HG03442 (cell line): ENCODE measurements around the gene NPPB.

ENCODE experiments used
- ATAC-seq: cut with Tn5 transposase; IDR thresholded peaks from one replicate; pipeline ENCODE4 v1.9.1; 2021; ENCODE audit warnings: mild to moderate bottlenecking, moderate library complexity; ENCODE audit not compliant: unreplicated experiment

NPPB gene

DNA sequence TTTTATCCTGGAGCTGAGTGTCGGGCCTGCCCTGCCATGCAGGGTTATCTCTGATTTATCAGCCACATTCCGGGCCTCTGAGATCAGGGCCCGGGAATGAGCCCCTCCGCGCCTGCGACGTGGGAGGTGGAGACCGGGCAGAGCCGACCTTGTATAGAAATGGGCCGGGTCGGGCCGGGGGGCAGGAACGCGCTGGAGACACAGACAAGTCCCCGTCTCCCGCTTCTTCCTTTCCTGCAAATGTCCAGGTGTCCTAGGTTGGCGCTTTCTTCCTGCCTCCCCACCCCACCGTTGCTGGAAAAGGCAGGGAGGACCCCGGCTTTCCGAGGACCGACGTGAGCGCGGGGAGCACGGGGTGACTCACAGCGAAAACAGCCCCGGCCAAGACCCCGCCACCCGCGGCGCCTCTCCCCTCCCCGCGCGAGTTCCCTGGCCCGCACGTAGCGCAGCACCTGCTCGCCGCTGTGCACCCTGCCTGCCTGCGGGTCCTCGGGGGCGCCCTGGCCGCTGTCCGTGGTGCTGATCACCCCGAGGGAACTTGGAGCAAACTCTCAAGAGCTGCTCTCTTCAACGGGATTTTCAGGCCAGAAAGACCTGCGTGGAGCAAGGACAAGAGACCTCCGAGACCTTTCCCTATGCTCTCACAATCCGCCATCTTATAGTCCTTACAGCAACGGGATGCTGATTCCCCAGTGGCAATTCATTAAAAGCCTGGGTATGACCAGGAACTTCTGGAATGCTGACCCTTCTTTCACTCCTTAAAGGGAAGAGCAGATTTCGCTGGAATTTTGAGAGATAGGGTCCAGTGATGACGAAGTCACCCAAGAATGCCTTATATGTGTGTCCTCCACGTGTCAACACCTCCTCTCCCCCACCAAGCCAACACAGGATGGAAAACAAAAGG, 475 bp upstream of the NPPB start:
- ATAC-seq, result no peak

DNA sequence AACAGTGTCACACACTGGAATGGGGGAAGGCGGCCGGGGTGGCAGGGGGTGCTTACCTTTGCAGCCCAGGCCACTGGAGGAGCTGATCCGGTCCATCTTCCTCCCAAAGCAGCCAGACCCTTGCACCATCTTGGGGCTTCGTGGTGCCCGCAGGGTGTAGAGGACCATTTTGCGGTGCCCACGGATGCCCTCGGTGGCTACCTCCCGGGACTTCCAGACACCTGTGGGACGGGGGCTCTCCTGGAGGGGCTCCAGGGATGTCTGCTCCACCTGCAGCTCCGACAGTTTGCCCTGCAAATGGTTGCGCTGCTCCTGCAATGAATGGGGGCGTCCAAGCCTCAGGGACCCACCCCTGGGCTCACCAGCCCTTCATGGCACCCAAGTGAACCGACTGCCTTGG, 587 bp downstream of the NPPB start:
- no peak for ATAC-seq

DNA sequence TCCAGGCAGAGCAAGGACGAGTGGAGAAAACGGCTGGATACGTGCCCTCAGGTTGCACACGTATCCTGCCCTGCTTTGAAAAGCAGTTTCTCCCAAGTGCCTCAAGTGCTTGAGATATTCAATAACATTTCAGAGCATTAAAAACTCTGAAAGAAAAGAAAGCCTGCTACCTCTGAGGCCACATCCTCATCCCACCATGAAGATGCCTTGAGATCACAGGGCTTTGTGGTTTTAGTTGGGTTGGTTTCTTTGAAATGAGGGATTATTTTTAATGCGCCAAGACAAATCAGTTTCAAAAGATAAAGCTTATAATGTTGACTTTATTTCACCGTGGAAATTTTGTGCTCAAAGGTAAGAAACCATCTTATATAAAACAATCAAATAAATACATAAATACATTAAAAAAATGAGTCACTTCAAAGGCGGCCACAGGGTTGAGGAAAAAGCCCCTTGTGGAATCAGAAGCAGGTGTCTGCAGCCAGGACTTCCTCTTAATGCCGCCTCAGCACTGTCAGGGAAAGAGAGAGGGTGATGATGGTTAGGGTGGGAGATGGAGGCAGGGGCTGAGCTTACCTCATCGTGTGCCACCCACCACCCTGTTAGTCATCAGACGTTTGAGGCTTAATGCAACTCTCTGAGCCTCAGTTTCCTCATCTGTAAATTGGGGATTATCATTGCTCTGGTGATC, 1.4 kb downstream of the NPPB start:
- no peak for ATAC-seq

DNA sequence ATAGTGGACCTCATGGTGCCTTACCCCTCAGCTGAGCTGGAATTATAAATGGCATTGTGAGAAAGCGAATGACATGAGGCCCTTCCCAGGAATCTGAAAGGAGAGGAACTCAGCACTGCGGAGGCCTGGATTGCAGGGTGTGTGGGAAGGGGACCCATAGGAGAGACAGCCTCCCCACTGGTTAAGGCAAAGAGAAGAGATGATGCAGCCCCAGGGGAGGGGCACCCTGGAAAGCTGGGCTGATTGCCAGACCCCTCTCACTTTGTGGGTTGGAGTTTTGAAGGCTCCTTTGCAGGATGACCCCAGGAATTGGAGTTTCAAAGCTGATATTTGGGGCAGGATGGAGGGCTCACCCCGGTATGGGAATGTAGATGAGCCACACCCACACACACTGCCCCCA, 2.0 kb downstream of the NPPB start:
- ATAC-seq, result no peak

DNA sequence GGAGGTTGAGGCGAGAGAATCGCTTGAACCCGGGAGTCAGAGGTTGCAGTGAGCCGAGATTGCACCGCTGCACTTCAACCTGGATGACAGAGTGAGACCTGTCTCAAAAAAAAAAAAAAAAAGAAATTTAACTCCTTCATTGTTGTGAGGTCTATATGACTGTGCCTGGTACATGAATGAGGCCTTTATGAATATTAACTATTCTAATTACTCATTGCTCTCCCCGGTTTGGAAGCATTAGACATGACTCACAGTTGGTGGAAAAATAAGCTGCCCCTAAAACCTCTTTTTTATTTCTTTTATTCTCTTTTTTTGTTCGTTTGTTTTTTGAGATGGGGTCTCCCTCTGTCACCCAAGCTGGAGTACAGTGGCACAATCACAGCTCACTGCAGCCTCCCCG, 3.3 kb downstream of the NPPB start:
- ATAC-seq, result no peak

DNA sequence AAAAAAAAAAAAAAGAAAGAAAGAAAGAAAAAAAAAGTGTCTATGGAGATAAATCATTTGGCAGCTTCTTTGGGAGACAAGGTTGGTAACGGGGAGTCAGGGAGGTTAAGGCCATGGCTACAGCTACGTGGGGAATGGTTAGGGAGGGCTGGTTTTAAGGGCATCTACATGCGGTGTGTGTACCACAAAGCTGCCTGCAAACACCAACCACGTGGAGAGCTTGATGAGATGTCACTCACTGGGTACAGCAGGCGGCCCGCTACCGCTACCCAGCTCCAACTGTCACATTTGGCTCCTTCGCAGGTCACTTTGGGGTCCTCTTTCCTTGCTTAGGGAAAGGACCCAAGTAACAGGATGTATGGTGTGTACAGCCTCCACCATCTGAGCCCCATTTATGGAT, 4.2 kb downstream of the NPPB start:
- no peak for ATAC-seq

DNA sequence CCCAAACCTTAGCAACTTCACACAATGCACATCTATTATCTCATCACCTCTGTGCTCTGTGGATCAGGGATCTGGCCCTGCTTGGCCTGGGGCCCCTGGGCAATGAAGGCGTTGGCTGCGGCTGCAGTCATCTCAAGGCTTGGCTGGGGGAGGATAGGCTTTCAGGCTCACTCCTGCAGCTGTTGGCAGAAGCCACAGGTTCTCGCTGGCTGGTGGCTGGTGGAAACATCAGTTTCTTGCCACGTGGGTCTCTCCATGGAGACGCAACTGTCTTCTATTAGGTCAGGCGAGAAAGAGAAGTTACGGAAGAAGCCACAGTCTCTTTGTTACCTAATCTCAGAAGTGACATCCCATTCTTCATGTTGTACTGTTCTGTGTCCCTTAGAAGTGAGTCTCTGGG, 7.6 kb downstream of the NPPB start:
- ATAC-seq, result no peak

DNA sequence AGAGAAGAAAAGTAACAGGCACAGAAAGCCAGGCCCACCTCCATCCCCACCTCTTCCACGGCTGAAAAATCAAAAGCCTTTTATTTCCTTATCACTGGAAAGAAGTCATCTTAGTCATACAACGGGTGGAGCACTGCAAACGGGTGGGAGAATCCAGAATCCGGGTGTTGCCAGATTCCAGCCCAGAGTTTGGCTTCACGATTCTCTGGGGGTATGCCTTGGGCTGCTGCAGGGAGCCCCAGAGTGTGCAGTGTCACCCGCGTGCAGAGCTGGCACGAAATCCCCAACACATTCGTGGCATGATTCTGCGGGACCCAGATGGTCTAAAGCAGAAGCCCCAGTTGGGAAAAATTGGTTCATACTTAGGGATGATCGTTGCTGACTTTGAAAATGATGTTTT, 8.6 kb downstream of the NPPB start:
- no peak for ATAC-seq

- ATAC-seq, result no peak
Observed at GRCh38 chr1:11848373-11848700, 10.4 kb downstream of the NPPB start.

DNA sequence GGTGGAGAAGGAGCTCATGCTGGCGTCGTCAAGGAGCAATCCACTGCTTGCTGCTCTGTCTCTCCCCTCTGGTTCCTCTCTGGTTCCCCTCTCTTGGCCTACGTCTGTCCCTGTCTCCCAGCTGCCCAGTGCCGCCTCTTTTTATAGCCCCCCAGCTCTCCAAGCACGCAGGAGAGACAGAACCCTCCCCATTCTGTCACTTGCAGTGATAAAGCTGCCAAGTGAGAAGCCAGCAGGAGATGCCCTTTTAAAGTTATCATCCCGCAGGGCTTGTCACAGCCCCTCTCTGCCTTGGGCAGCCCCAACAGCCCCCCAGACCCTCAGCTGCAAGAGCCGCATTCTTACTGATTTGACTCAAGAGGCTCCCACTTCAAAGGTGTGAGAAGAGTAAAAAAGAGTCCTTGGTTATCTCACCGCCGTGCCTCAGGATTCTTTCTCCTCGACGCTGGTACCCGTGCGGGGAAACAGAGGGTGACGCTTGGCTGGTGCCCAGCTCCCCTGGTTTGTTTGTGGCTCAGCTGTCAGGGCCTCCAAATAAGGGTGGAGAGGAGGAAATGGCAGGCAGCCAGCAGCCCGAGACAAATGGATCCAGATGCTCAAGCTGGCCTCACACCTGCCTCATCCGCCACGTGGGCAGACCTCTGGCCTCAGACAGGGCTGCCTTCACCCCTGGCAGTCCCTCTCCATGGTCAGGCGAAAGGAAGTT, 10.9 kb downstream of the NPPB start, which contains the start of gene NPPA:
Gene NPPA (minus strand): TSS at position 117 of the 706 bp plus-strand sequence. CDS start 99 bp downstream, at position 18.
- ATAC-seq, result no peak

DNA sequence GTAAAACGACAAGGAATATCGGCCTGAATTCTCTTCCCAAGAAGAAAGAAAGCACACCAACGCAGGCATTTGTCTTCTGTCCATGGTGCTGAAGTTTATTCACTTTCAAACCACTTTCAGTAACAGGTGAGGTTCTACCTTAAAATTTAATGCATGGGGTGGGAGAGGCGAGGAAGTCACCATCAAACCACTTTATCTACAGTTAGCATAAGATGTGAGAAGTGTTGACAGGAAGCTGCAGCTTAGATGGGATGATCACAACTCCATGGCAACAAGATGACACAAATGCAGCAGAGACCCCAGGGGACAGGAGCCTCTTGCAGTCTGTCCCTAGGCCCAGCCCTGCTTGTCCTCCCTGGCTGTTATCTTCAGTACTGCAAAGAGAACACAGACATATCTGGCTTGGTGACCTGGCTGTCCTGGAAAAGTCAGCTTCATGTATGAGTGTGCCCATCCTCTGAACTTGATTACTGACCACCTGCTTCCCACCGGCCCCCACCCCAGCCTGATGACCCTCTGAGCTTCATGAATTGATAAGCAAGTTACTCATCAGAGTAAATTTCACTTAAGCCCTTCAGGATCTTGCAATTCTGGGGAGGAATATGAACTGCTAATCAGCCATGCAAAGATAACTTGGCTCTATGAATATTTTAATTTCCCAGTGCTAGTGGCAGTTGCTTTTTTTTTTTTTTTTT, 13.0 kb downstream of the NPPB start:
- ATAC-seq, result no peak

DNA sequence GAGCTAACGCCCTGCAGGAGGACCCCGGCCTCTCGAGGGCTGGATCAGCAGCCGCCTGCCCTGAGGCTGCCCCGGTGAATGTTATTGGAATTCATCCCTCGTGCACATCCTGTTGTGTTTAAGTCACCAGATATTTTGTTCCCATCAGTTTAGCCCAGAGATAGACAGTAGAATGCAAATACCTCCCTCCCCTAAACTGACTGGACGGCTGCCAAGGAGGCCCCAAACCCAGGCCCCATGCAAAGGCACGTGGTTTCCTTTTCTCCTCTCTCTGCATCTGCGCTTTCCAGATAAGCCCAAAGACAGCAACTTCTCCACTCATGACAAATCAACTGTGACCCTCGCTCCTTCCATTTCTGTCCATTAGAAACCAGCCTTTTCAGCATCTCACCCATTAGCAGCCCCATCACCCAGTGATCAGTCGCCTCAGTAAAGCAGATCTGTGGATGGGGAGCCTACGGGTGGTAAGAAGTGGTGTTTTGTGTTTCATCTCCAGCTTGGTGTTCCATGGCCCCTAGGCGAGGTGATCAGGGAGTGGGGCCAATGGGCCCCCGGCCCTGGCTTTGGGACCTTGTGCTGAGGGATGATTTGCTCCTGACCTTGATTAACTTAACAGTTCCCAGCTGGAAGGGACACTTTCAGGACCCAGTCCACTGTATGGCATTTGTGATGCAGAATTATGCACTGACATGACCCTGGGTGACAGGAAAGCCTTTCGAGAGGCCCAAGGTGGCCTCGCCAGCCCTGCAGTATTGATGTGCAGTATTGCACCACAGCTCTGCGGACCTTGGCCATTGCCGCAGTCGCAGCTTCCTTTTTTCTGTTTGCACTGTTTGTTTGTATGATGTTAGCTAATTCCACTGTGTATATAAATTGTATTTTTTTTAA, 16.3 kb downstream of the NPPB start:
- no peak for ATAC-seq

- no peak for ATAC-seq
Observed at GRCh38 chr1:11841245-11842153, 17.2 kb downstream of the NPPB start.

DNA sequence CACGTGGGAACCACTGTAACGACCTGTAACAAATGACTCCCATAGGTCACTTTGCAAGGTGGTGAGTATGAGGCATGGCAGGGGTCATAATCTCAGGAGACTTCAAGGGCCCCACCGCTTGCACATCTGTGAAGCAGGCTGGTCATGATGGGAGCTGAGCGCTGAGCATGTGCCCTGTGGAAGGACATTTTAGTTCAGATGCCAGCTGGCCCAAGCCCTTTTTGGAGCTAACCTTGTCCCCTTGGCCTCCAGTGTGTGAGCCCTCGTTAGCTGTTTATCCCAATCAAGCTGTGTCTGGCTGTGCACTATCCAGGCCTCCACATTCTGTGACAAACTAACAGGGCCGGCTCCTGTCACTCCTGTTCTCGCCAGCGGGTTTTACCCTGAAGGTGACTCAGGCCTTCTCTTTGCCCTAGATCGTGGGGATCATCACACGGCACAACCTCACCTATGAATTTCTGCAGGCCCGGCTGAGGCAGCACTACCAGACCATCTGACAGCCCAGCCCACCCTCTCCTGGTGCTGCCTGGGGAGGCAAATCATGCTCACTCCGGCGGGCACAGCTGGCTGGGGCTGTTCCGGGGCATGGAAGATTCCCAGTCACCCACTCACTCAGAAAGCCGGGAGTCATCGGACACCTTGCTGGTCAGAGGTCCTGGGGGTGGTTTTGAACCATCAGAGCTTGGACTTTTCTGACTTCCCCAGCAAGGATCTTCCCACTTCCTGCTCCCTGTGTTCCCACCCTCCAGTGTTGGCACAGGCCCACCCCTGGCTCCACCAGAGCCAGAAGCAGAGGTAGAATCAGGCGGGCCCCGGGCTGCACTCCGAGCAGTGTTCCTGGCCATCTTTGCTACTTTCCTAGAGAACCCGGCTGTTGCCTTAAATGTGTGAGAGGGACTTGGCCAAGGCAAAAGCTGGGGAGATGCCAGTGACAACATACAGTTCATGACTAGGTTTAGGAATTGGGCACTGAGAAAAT, 18.7 kb downstream of the NPPB start:
- ATAC-seq, result no peak

DNA sequence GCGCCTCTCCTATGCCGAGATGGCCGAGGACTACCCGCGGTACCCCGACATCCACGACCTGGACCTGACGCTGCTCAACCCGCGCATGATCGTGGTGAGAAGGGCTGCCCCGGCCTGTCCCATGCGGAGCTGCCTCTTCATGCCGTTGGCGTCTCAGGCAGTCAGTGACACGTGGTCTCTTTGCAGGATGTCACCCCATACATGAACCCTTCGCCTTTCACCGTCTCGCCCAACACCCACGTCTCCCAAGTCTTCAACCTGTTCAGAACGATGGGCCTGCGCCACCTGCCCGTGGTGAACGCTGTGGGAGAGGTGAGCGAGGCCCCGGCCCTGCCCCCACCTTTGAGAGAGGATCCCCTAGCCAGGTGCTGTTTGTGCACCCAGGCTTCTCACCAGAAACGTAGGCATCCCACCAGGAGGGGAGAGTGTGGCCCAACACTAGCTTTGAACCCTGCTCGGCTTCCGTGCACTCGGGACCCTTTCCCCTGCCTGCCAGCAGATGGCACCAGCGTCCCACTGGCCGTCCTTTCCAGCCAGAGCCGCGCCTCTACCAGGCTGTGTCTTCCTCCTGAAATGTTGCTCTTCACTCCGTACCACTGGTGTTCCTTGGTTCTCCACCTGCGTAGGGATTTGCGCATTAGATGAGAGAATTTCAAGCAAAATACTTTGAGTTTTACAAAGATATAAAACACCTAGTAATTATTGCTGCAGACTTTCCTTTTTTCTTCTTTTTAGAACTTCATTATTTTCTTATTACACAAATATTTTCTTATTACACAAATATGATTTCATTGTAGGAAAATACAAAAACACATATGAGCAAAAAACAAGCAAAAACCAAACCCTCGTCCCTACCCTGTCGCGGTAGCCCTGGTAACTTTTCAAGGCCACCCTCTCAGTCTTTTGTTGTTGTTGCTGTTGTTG, 20.1 kb downstream of the NPPB start:
- no peak for ATAC-seq

- ATAC-seq, result no peak
Observed at GRCh38 chr1:11837767-11838348, 20.9 kb downstream of the NPPB start.
